OCI-M1 (cell line): ENCODE measurements around the gene NFKBIA.
A peak's percentile ranks its signal among the peaks of the same experiment; 100 is the strongest.
"Not testable (repeated sequence)": the region's sequence is repeated elsewhere in the genome, so short reads cannot be mapped to it uniquely, and the experiment has no call there.

Source experiments
- DNase-seq: peaks from one replicate; lab custom pipeline; 2025; lab: John Stamatoyannopoulos, UW

NFKBIA gene

DNA sequence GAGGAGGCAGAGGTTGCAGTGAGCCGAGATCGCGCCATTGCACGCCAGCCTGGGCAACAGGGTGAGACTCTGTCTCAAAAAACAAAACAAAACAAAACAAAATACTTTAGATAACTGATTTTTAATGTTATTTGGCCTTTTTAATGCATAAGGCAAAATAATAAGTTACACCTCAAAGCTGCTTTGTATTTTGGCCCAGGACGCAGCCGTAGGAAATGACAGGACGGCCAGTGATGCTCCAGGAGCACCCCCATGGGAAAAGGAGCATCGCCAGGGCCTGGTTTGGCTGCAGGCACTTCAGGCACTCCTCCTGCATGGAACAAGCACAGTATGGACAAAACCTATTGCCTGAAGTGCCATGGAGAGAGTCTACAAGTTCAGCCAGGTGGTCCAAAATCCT is 3.5 kb upstream of the NFKBIA start:
- DNase-seq, result no peak

DNA sequence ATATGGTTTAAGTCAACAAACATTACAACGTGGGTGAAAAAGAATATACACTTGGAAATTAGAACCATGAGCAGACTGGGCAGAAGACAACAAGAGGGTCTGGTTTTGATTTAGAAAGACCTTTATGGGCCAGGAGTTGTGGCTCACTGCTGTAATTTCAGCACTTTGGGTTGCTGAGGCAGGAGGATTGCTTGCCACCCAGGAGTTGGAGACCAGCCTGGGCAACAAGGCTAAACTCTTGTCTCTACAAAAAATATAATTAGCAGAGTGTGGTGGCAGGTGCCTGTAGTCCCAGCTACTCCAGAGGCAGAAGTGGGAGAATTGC is 2.7 kb upstream of the NFKBIA start:
- DNase-seq, result no peak

GRCh38 chr14:35406506-35407305 is 2.2 kb upstream of the NFKBIA start:
- peak; percentile 78 for DNase-seq

- no peak for DNase-seq
These were observed 1.5 kb upstream of the NFKBIA start for GRCh38 chr14:35406090-35406489.

- no peak for DNase-seq
These were observed 901 bp upstream of the NFKBIA start for GRCh38 chr14:35405304-35405996.

DNA sequence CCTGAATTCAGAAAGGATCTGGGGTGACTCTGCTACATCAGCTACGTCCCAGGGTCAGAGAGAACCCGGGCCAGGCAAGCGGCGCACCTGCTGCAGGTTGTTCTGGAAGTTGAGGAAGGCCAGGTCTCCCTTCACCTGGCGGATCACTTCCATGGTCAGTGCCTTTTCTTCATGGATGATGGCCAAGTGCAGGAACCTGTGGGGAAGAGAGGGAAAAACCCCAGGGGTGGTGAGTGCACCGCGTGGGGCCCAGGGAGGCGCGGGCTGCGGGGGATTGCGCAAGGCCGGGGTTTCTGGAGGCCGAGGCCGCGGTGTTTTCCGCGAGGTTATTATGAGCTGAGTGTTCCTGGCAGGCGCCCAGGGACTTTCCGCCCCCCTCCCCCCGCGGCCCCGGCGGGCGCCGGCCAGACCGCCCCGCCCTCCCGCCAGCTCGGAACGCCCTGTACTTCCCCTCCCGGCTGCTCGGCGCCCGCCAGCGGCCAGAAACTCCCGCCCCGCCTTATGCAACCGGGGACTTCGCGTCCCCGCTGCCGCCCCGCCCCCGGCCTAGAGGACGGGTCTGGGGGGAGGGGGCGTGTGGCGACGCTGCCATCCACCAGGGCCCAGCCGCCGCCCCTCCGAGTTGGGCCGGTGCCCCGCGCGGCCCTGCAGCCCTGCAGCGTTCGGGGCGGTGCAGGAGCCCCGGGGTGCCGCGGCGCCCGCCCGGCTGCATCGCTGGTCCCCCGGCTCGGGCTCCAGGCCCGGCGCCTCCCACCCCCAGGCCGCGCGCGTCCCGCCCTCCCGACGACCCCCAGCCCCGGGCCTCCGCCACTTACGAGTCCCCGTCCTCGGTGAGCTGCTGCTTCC is 723 bp downstream of the NFKBIA start:
- peak; percentile 93 for DNase-seq

DNA sequence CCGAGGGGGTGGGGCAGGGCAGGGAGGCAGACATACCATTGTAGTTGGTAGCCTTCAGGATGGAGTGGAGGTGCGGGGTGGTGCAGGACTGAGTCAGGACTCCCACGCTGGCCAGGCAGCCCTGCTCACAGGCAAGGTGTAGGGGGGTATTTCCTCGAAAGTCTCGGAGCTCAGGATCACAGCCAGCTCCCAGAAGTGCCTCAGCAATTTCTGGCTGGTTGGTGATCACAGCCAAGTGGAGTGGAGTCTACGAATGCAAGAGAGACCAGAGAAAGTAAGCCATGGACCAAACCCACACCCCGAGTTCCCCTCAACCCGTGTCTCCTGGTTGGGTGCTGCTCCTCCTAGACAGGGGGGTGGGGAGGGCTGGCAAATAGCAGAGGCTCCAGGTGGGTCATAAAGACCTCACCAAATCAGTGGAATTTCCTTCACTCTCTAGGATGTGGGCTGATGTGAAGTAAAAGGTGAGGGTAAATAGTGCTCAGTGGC is 1.4 kb downstream of the NFKBIA start:
- DNase-seq, result no peak

DNA sequence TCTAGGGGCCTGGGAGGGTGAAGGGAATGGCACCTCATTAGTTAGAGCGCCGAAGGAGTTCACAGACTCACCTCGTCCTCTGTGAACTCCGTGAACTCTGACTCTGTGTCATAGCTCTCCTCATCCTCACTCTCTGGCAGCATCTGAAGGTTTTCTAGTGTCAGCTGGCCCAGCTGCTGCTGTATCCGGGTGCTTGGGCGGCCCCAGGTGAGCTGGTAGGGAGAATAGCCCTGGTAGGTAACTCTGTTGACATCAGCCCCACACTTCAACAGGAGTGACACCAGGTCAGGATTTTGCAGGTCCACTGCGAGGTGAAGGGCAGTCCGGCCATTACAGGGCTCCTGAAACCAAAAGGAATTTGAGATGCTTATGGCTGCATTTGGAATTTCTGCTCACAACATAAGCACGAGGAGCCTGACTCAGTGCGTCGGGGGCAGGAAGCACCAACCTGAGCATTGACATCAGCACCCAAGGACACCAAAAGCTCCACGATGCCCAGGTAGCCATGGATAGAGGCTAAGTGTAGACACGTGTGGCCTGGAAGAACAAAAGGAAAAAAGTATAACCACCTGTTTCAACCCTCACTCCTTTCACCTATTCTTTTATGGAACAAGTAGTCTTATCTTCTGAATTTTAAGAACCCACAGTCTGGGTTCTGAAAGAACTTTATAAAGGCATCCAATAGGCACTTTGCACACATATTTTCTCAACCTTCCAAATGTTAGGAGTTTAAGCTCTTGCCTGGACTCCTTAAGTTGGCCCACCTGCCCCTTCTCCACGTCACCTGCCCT is 2.0 kb downstream of the NFKBIA start:
- no peak for DNase-seq

DNA sequence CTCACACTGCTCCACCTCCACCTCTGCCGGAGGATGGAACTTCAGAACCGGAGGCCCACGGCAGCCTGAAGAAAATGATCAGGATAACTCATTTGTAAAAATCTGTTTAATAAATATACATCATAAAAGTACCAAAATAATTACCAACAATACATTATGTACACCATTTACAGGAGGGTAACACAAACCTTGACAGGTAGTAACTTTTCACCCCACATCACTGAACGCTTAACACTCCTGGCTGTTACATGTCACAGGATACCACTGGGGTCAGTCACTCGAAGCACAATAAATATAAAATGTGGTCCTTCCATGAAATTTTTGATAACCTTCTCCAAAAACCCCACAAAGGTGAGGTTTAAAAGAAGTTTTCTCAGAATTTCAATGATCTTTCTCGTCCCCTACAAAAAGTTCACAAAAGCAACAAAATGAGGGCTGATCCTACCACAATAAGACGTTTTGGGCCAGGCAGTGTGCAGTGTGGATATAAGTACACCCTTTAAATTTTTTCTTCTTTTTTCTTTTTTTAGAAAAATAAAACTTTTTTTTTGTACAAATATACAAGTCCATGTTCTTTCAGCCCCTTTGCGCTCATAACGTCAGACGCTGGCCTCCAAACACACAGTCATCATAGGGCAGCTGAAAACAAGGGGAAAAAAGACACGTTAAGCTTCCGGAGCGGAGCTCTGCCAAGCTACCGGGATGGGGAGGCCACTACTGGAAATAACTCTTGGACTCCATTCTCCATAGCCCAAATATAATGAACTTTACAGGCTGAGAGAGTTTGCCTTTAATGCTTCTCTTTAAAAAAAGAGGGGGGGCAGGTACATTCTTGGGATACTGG is 2.9 kb downstream of the NFKBIA start:
- DNase-seq, result no peak

DNA sequence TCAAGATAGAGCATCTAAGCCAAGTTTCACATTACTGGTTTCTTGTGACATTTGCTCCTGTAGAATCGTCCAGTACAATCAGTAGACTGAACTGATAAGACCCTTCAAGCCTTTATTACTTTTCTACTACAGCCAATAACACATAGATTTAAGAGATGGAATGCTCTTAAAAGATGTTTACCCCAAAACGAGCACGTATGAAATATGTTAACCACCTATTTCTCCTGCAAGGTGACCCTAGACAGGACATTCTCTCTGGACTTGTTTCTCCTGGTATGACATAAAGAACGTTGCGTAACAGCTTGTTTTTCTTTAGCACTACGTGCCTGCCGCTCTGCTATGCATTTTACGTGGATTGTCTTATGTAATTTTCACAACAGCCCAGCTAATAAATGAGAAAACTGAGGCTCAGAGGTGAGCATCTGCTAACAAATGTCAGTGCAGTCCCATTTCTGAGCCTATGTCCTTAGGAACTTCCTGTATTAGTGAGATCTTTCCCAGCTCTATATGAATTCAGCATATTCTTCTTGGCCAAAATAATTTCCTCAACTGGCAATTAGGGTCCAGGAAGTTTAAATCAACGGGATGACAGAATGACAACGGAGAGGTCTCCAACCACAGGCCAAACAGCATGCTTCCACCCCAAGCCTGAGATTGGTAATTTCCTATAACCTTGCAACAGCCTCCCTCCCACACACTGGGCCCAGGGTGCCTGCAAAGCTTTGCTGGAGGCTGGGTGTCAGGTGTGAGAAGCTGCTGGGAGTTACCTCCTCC is 3.7 kb downstream of the NFKBIA start:
- DNase-seq, result no peak

DNA sequence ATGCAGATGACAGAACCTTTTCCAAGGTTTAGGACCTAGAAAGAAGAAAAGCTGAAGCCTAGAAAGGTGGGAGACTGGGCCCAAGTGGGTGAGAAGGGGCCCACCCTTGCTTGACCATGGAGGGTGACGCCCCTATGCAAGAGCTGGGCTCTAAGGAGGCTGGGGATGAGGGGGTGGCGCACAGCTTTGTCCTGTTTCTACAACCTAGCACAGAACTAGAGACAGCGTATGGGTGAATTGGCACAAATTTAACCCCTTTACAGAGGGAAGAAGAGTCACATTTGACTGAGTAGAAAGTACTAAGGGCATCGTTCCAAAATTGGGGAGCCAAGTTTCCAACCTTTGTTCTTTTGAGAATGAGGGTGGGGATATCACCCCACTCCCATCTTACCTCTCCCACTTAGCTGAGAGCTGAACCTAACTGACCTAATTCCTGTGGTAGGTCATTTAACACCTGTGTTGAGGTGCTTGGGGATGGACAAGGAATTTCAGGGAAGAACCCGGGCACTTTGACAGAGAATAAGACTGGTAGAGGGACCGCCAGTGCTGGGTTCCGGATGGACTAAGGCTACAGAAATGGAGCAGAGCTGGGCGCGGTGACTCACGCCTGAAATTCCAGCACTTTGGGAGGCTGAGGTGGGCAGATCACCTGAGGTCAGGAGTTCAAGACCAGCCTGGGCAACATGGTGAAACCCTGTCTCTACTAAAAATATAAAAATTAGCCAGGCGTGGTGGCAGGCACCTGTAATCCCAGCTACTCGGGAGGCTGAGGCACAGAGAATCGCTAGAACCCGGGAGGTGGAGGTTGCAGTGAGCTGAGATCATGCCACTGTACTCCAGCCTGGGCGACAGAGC is 5.2 kb downstream of the NFKBIA start:
- DNase-seq, result no peak

GRCh38 chr14:35398071-35398584 is 6.4 kb downstream of the NFKBIA start:
- peak; percentile 30 for DNase-seq

DNA sequence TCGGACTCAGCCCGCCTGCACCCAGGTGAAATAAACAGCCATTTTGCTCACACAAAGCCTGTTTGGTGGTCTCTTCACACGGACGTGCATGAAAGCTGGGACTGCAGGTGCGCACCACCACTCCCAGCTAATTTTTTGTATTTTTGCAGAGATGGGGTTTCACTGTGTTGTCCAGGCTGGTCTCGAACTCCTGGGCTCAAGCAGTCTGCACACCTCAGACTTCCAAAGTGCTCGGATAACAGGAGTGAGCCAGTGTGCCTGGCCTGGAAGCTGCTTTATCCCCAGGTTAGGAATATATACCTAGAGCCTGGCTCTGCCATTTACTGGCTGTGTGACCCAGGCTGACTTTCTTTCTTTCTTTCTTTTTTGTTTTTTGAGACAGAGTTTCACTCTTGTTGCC is 7.9 kb downstream of the NFKBIA start:
- not testable (repeated sequence) for DNase-seq

- DNase-seq, result no peak
These were observed 9.3 kb downstream of the NFKBIA start for GRCh38 chr14:35395283-35395682.

- no peak for DNase-seq
These were observed 10.1 kb downstream of the NFKBIA start for GRCh38 chr14:35394326-35395013.

DNA sequence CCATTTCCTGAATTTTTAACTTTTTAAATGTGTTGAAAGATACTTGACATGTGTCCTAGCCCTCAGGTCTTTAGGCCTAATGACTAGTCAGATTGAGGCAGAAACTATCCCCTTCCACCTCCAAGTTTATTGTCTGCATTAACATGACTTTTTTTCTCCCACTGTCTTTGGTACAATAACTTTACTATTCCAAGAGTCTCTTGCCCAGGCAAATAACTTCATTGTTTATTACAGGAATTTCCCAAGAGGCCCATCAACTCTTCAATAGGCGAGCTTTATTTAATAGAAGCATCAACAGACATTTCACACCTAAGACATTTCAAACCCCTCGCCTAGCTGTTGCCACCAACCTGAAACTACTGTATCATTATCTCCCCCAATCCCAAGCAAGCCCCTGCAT is 10.7 kb downstream of the NFKBIA start:
- DNase-seq, result no peak

DNA sequence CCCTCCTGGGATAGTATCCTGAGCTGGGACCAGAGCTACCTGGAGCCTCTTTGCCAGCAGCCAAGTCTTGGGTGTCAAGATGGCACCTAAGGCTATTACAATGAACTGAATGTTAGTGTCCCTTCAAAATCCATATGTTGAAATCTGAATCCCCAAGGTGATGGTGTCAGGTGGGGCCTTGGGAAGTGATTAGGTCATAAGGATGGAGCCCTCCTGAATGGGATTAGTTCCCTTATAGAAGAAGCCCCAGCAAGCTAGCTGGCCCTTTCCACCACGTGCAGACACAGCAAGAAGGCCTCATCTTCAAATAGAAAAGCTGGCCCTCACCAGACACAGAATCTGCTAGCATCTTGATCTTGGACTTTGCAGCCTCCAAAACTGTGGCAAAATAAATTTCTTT is 12.4 kb downstream of the NFKBIA start:
- no peak for DNase-seq

DNA sequence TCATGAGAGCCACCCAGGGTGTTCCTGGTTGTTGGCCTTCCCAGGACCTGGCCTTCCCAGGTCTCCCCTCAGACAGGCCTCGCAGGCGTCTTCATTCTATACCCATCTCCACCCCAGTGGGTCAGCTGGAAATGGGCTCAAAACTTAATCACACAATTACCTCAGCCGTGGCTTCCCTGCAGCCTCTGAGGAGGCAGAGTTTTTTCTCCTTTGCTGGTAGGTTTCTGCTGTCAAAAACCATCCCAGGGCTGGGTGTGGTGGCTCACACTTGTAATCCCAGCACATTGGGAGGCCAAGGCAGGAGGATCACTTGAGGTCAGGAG is 13.2 kb downstream of the NFKBIA start:
- no peak for DNase-seq
